Suppressor macrophage (primary cell): ENCODE measurements around the gene PDE6D.

Experiments used
- DNase-seq, 4 experiments: peaks; one replicate each; pipeline ENCODE4 v3.0.0-alpha.2; 2020 to 2022

PDE6D gene

DNA sequence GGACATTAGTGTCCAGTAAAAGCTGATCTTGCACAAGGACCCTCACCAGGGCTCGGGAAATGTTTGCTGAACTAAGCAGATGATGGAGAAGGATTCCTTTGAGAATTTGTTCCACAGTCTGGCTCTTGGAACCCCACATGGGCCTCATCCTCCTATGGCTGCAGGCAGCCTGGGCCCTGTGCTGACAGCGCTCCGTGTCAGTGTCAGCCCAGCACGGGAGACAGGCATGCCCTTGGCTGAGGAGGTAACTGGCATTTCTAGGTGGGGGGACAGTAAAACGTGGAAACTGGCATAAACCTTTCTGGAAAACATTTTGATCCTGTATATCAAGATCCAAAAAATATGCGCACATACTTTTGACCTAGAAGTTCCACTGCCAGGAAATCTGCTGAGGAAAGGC lies 62.3 kb downstream of the PDE6D start:
- no peak for DNase-seq

- peak; percentile 89 to 96 (median 93) for DNase-seq
Observed at GRCh38 chr2:231717281-231718171, 63.6 kb downstream of the PDE6D start.

GRCh38 chr2:231716666-231717280 lies 64.3 kb downstream of the PDE6D start:
- DNase-seq = peak; percentile 34 to 68 (median 58)

DNA sequence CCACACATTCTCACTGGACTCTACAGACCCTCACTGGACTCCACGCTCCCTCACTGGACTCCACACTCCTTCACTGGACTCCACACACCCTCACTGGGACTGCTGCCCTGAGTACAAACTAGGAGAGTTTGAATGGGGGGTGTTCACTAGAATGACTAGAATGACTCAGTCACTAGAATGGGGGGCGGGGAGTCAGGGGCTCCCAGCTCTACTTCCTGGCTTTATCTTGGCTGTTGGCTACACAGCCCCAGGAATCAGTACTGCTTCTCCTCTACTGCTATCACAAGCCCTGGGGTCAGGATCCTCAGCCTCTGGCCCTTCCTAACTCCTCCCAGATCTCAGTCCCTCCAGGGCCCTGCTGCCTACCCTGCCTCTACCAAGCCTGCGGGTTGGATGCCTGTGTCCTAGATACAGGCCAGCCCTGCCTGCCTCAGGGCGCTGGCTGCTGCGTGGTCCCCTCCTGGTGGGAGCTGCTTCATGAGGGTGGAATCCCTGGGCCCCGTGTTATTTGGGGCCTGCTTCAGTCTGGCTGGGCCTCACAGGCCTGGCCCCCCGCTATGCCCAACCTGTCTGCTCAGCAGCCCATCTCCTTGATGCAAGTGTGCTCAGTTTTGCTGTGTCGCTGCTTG lies 65.0 kb downstream of the PDE6D start:
- peak in 1 of 4 experiments; percentile 13 for DNase-seq

DNA sequence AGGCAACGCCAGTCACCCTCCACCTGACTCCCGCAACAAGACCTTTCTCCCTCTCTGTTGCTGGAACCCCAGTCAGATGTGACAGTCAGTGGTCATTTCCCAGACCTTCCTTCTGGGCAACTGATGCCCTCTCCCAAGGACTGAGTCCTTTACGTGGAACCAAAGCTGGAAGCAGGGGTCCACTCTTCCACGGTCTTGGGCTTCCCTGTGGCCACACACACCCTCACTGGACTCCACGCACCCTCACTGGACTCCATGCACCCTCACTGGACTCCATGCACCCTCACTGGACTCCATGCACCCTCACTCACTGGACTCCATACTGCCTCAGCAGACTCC lies 65.6 kb downstream of the PDE6D start:
- DNase-seq = no peak

GRCh38 chr2:231714639-231715498 lies 66.2 kb downstream of the PDE6D start:
- peak; percentile 71 to 88 (median 80) for DNase-seq

DNA sequence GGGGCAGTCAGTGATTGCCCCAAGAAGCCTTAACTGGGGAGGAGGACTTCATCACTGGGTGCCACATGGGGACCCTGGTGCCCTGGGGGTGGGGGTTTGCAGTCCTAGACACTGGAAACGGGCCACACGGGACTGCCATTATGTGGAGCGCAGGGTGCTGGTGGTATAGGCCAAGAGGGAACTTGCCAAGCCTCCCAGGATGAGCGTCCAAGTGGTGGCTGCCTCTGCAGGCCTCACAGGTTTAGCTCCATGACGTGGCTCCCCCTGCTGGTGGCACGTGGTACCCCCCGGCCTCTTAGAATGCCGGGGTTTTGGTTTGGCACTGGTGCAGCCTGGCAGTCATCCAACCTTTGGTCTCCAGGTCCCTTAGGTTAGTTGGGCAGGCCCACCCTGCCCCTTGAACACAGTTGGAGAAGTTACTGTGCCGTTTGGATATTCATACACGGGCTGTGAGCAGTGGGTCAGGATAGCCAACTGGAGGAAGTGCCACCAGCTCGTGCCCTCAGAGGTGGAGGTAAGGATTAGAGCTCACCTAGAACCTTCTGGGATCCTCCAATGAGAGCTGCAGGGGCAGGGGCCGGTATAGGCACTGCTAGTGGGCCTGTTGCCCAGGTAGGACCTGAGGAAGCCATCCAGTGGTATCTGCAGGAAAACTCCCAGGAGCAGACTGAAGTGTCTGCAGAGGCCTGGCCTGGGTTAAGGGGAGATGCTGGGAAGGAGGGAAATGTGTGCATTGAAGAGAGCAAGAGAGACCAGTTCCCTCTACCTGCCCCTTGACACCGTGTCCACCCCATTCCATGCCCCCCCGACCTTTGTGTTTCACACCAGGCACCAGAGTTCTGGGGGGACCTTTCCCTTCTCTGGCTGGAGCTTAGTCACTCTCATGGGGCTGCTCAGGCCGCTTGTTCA lies 67.1 kb downstream of the PDE6D start:
- DNase-seq = peak; percentile 95 to 97 (median 96)

DNA sequence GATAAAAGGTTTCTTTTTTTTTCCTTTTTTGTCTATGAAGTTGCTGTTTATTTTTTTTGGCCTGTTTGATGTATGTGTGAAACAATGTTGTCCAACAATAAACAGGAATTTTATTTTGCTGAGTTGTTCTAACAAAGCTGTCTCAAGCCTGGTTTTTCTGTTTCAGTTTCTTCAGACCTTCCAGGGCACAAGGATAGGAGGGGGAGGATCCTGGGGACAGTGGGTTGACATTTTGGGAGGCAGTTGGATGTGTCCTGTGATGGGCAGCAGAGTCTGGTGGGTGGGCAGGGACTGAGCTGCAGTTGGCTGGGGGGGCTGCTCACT lies 67.7 kb downstream of the PDE6D start:
- peak in 2 of 4 experiments; percentile 19 to 22 for DNase-seq

- peak in 3 of 4 experiments; percentile 41 to 60 (median 43) for DNase-seq
Observed at GRCh38 chr2:231712451-231713021, 68.5 kb downstream of the PDE6D start.

- no peak for DNase-seq
Observed at GRCh38 chr2:231711677-231712450, 69.2 kb downstream of the PDE6D start.

GRCh38 chr2:231710799-231711676 lies 70.0 kb downstream of the PDE6D start:
- peak; percentile 62 to 76 (median 69) for DNase-seq

DNA sequence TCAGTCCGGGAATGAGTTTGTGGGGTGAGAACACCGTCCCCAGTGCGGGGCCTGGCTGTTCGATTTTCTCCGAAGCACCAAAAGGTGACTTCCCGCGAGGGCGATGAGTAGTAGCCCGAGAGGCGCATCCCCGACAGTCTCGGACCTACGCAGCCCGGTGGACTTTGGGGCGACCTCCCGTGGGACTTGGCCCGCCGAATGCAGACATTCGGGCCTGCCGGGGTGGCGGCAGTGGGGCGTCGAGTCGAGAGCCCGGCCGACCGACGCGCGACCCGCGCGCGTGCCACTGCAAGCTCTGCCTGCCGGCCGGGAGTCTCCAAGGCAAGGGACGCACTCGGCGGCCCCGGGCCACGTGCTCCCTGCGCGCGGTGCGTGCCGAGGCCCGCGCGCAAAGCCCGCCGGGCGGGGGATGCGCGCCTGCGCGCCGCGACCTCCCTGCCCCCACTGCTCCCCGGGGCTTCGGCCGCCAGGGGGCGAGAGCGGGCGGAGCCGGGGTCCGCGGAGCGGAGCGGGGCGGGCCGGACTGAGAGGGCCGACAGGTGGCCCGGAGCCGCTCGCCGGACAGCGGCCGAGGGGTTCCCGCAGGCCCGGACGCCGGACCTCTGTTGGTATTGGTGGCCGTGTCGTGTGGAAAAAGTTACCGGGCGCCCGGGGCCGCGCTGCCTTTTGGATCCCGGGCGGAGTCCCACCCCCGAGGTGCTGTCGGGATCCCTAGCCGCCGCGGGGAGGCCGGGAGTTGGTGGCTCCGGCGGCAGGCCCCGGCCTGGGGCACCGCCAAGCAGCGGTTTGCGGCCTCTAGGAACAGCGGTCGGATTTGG lies 70.9 kb downstream of the PDE6D start:
- DNase-seq = peak; percentile 94 to 98 (median 96)

DNA sequence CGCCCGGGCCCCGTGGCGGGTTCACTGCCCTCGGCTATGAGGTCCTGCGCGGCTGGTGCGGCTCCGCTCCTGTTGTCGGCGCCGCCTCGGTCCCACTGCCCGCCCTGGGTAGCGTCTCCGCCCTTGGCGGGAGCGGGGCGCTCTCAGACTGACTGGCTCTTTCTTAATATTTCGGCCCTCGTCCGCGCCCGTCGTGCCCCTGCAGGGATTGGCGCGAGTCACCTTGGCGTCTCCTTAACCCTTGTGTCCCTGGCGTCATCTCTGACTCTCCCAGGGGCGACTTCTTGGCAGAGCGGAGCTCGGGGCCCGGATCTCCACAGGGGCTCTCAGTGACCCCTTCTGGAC lies 71.5 kb downstream of the PDE6D start:
- peak; percentile 46 to 68 (median 54) for DNase-seq

- peak; percentile 54 to 76 (median 67) for DNase-seq
Observed at GRCh38 chr2:231708773-231709635, 72.1 kb downstream of the PDE6D start.

GRCh38 chr2:231707927-231708772 lies 72.9 kb downstream of the PDE6D start, which contains the start of gene PTMA:
TSS of gene PTMA (plus strand) at chr2:231708525. CDS start at chr2:231708707, 182 bp downstream.
- peak; percentile 99 to 100 (median 100) for DNase-seq

GRCh38 chr2:231707625-231707926 lies 73.5 kb downstream of the PDE6D start:
- peak in 1 of 4 experiments; percentile 57 for DNase-seq
